Activated effector memory CD4-positive, alpha-beta T cell treated with Interleukin-2 at 50 U/mL for 16 hours (primary cell): ENCODE data around the gene GABRB3.

Experiments used
- DNase-seq: peaks from one replicate; pipeline ENCODE4 v3.0.0-alpha.2; 2020

Gene GABRB3

DNA sequence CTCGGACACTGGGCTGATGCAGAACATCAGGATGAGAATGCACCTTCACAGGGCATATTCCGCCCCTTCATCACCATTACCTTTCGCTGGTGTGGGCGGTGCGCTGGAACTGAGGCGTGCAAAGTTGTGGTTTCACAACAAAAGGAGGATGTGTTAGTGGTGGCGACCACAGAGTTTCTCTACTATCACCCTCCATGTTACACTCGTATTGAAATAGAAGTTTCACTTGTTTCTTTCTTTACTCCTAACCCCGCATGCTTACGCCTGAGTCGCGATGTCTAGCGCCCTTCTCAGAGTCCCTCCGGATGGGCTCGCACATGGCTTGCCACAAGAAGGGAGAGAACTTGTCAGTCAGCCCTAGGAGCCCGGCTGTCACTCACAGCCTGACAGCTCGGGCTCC, 148.7 kb downstream of the GABRB3 start:
- no peak for DNase-seq

GRCh38 chr15:26623071-26623470, 149.8 kb downstream of the GABRB3 start:
- no peak for DNase-seq

- no peak for DNase-seq
These were observed 151.1 kb downstream of the GABRB3 start for GRCh38 chr15:26621816-26622215.

DNA sequence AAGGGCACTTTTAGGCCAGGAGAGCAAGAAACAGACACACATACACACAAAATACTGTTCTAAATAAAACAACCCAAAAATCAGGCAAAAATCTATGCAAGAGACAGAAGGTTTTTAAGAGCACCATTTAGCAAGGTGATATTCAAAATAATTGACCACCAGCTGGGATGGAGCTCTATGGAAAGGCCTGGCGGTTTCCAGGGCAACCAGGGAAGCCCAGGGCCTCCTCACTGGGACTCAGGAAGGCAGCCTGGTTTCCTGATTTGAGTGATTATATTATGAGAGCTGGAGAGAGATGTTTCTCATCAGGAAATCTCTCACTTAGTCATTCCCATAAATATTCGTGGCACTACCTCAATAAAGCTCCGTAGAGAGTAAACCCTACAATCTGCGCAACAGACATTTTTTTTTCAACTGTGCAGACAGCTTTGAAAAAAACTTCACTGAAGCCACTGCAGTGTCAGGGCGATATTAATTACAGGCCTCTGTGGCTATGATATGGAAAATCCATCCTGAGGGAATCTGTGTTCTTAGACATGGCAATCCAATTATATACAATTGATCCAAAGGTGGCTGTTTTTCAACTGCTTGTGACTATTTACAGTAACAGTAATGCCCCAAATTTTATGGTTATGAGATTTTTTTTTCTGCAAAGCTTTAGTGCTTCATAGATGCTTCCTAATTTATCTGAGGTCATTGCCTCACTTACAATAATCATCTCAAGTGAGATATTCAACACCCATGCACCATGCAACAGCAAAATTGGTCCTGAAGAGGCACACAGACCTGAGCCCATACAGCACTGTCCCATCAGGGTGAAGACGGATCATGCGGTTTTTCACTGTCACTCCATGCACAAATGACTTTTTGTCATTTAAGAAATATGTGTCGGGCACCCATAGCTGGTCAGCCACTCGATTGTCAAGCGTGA, 152.1 kb downstream of the GABRB3 start:
- DNase-seq, result no peak

- no peak for DNase-seq
These were observed 157.0 kb downstream of the GABRB3 start for GRCh38 chr15:26615927-26616302.

DNA sequence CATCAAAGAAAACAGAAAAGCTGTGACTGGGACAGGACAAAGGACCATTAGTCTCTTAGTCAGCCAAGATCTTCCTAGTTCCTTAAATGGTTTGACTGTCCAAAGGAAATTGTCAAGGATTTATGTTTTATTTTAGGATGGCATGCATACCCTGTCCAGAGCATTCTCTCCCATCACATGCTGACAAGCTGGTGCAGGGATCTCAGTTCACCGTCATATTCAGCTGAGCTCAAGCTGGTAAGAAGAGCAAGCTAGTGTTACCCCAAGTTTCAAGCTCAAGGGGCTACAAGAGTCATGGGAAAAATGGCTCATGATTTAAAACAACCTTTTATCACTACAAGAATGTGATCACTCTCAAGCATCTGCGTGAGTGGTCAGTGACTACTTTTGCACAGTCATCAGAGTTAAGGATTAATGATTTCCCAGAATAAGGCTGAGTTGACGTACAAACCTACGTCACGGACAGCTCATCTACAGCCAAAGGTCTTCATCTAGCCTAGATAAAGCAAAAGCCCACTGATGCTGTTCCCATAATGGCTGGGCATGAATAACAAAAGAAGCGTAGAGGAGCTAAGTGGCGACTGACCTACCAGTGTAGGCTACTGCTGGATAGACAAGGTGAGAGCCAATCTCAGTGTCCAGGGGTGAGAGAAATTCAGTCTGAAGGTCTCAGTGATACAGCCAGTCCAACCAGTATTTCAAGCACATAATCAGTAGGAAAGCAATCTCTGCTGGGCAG, 157.5 kb downstream of the GABRB3 start:
- DNase-seq, result no peak

DNA sequence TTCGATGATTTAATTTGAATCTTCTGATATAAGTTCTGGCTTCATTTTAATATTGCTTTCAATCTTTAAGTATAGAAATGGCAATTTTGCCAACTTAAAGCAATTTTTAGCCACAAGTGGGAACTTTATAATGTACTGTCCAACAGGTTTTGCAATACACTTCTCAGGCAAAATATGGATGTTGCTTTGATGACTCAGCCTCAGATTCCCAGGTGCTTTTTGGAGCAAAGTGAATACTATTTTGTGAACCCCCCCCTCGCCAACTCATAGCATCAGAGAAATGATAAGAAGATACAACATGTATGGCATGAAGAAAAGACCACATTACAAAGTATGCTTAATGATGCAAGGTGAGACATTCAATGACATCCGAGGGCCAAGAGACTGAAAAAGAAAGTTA, 158.1 kb downstream of the GABRB3 start:
- DNase-seq, result no peak

DNA sequence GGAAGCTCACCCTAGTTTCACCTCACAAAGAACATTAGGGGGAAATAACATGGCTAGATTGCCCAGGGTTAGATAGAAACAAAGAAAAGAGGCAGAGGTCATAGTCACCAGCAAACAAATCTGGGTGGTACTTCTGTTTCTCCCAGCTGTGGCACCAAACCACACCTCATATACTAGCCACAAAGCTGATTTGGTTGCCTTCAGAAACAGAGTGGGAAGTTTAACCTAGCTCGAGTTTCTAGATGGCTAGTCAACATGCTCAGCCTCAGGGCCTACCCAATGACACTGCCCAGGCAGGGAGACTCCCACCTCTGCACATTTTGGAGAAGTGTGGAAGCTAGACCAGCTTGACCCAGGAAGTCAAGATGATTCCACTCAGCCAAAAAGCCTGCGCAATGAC, 174.2 kb downstream of the GABRB3 start:
- no peak for DNase-seq

DNA sequence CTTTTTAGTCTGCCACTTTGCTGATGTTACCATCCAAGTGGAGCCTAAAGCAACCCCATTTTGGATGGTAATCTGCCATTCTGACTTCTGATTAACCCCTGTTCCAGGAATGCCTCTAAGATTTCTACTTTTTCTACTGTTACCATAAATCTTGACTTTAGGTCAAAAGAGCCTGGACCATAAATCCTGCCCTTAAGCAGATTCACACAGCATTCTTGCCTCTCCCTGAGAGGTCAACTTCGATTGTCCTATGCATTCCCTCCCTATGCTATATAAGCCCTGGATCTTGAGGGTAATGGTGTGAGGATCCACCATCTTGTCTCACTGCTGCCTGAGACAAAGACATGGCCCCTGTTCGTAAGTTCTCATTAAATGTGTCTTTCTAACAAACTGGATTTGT, 177.3 kb downstream of the GABRB3 start:
- no peak for DNase-seq

- no peak for DNase-seq
These were observed 182.2 kb downstream of the GABRB3 start for GRCh38 chr15:26590676-26591075.

DNA sequence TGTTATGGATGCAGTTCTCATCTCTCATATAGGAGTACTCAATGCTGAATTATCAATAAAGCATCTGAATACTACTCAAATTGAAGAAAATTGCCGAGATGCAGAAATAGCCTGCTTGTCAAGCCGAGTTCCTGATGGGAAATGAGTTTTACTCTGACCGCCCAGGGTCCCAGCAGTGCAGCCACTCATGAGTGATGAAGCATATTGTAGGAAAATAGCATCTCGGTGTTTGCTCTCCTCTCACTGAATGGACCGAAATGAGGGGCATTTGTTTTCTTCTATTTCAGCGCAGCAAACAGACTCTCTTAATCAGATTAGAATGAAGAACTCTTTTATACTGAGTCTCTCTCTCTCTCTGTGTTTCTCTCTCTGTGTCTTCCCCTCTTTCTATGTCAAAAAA, 190.0 kb downstream of the GABRB3 start:
- no peak for DNase-seq

GRCh38 chr15:26580943-26581342, 191.9 kb downstream of the GABRB3 start:
- no peak for DNase-seq

- no peak for DNase-seq
These were observed 200.1 kb downstream of the GABRB3 start for GRCh38 chr15:26572602-26573350.

DNA sequence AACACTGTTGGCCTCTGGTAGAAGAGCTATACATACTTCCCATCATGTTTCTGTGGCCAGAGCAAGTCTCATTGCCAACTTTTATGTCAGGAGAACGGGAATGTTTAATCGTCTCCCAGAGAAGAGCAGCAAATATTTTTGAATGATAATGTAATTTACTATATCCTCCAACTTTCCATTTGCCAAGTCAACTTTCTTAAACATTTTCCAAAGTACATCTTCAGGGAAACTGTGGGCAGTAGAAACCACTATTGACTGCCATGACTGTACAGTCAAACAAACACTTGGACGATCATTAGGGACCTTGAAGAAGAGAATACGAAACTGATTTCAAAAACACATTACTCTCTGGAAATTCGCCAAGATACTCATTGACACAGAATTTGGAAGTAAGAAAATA, 201.5 kb downstream of the GABRB3 start:
- DNase-seq, result no peak

DNA sequence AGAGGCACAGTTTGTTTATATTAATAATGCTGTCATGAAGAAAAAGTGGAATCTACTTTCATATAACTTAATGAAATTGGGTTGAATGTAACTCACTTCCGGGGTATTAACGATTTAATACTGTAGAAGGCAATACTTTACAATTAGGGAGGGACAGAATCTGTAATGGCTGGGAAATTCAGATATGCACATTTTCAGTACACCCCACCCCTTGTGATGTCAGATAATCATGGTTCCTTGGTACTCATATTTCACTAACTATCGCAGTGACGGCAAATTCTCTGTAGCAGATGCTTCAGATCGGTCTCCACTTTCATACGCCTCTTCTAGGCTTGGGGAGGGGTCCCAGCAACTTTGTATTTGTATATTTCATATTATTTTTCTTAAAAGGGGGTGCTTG, 207.3 kb downstream of the GABRB3 start:
- DNase-seq, result no peak

DNA sequence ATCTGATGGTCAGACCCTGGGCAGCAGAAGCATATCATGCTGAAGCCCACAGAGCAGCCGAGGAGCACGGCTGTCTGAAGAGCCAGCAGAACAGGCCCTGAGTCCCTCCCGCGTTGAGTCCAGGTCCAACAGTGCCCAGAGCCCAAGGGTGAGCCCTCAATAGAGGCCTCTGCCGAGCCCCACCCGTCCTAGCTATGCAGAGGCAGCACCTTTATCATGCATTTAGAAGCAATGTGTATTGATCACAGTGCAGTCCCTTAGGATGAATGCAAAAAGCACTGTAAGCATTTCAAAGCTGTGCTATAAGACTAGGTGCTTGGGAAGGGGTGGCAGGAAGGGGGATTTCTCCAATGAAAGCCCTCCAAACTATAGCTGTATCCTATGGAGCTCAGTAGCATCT, 208.5 kb downstream of the GABRB3 start:
- no peak for DNase-seq

DNA sequence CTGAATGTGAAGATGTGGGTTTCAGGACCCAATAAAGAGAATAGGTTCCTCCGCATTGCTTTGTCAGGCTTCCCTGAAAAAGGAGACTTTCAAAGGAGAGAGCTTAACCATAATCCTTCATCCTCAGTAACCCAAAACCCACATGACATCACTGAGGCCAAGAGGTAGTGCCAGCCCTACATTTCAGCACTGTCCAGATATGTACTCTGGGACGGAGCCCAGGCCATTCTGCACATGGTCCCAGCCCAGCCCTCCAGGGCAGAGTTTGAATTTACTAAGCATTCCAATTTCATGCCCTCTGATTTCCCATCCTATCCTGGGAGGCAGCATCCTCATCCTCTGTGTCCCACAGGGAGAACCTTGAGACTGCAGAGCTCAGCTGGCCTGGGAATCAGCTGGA, 210.5 kb downstream of the GABRB3 start:
- no peak for DNase-seq

DNA sequence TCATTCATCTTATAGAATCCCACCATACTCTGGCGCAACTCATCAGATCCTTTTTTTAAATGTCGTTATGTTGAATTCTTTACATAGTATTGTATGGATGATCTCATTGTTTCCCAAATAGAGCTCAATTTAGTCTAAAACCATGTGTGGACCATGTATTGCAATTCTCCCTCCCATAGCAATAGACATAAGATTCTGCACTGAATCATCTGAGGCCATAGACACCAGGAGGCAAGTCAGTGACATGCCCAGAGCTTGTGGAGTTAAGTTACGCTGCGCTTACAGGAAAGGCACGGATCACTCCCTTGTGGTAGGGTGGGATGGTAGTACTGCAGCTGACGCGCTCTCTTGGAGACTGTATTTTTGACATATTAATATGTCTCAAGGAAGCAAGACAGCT, 211.0 kb downstream of the GABRB3 start:
- no peak for DNase-seq

- DNase-seq, result no peak
These were observed 211.7 kb downstream of the GABRB3 start for GRCh38 chr15:26561130-26561529.

DNA sequence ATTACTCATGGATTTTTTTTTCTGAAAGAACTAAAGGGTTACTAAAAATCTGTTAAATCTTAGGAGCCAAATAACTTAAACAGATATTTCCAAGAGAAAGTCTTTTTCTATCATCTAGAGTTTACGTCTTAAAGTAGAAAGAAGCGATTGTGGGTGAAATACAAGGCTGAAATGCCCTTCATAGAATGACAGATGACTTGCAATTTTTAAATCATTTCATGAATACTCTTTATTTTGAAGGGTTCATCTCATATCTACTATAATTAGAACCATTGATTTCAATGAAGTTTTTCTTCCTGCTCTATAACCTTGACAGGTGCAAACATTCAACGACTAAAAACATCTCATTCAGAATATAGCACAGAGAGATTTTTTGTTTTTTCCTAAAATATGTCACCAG, 217.0 kb downstream of the GABRB3 start:
- no peak for DNase-seq

DNA sequence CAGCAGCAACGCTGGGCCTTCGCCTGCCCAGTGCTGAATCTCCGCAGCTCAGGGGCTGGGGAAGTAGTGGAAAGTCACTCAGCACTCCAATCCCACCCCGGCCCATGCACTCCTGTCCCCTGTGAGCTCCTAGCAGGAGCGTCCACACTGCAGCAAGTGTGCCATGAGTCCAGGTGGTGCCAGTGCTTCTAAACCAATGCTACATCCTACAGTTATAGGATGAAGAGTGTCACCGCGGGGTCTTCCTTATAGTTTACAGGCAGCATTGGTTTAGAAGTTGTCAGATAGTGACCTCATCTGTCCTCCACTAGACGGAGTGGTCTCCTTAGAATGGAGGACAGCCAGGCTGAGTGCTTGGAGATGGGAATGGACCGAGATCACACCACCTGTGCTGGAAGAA, 221.4 kb downstream of the GABRB3 start:
- no peak for DNase-seq

GRCh38 chr15:26550880-26551279, 222.0 kb downstream of the GABRB3 start:
- DNase-seq, result no peak

DNA sequence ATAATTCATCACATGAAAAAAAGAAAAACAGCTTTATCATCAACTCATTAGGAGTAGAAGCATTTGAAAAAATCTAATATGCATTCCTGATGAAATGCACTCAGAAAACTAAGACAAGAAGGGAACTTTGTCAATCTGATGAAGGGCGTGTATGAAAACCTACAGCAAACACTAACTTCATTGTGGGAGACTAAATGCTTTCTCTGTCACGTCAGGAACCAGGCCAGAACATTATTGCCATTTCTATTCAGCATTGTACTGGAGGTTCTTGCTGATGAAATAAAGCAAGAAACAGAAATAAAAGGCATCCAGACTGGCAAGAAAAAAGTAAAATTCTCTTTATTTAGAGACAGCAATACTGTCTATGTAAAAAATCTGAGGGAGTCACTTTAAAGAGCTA, 235.2 kb downstream of the GABRB3 start:
- no peak for DNase-seq

- no peak for DNase-seq
These were observed 241.4 kb downstream of the GABRB3 start for GRCh38 chr15:26531489-26531888.
